NB4 (cell line): ENCODE results near the gene HEXA.
"Not testable (repeated sequence)": the region's sequence is repeated elsewhere in the genome, so short reads cannot be mapped to it uniquely, and the experiment has no call there.

Experiments
- DNase-seq: peaks from one replicate; pipeline ENCODE4 v3.0.0; 2010; ENCODE audit warnings: low read depth
- H3K4me3 ChIP-seq: one replicate; pipeline ENCODE4 v1.5.1; 2011; ENCODE audit warnings: mild to moderate bottlenecking, low read depth, low read length, moderate library complexity
- MYC ChIP-seq: IDR thresholded peaks from 2 replicates; pipeline ENCODE4 v1.6.1; 2011; ENCODE audit warnings: low read depth, low read length
- POLR2A ChIP-seq: IDR thresholded peaks from 2 replicates; pipeline ENCODE4 v1.6.1; 2011; ENCODE audit warnings: mild to moderate bottlenecking; ENCODE audit not compliant: insufficient read length; ENCODE audit errors: extremely low read depth
- TF ChIP-seq, protein P1 (sequence below): IDR thresholded peaks from 2 replicates; pipeline ENCODE4 v1.6.1; 2011; ENCODE audit warnings: low read depth, low read length
- TF ChIP-seq, protein P2 (sequence below): IDR thresholded peaks from one replicate; pipeline ENCODE4 v1.5.1; 2012; ENCODE audit warnings: low read depth, low read length

The HEXA gene

DNA sequence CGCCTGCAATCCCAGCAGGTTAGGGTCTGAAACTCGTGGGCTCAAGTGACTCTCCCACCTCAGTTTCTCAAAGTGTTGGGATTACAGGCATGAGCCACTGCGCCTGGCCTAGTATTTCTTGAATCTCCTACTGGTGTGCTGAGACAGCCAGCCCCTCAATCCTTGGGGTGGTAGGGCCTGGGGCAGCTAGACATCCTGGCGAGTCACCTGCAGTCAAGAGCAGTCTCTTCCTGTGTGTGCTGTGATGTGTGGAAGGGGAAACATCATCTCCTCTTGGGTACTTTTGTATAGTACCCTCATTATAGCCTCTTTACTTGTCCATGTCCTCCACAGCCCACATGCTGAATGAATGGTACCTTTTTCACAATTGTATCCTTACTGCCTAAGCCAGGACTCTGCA lies 4.9 kb upstream of the HEXA start:
- TF ChIP-seq MYC: no peak
- no peak for TF ChIP-seq POLR2A
- TF ChIP-seq, protein P1, sequence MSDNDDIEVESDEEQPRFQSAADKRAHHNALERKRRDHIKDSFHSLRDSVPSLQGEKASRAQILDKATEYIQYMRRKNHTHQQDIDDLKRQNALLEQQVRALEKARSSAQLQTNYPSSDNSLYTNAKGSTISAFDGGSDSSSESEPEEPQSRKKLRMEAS: no peak
- TF ChIP-seq, protein P2, sequence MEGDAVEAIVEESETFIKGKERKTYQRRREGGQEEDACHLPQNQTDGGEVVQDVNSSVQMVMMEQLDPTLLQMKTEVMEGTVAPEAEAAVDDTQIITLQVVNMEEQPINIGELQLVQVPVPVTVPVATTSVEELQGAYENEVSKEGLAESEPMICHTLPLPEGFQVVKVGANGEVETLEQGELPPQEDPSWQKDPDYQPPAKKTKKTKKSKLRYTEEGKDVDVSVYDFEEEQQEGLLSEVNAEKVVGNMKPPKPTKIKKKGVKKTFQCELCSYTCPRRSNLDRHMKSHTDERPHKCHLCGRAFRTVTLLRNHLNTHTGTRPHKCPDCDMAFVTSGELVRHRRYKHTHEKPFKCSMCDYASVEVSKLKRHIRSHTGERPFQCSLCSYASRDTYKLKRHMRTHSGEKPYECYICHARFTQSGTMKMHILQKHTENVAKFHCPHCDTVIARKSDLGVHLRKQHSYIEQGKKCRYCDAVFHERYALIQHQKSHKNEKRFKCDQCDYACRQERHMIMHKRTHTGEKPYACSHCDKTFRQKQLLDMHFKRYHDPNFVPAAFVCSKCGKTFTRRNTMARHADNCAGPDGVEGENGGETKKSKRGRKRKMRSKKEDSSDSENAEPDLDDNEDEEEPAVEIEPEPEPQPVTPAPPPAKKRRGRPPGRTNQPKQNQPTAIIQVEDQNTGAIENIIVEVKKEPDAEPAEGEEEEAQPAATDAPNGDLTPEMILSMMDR: no peak
- H3K4me3 ChIP-seq: no peak overlapping the region
- DNase-seq: no peak

- H3K4me3 ChIP-seq: no peak overlapping the region
- no peak for DNase-seq
- TF ChIP-seq POLR2A (no peak), MYC (no peak)
- TF ChIP-seq, protein P1: no peak
- TF ChIP-seq, protein P2: no peak
Observed at GRCh38 chr15:72379856-72380430, 4.1 kb upstream of the HEXA start.

- H3K4me3 ChIP-seq, DNase-seq: not testable (repeated sequence)
Observed at GRCh38 chr15:72379106-72379505, 3.3 kb upstream of the HEXA start.

- no peak overlapping the region for H3K4me3 ChIP-seq
- TF ChIP-seq MYC (no peak), POLR2A (no peak)
- TF ChIP-seq, protein P2: no peak
- TF ChIP-seq, protein P1: no peak
Observed at GRCh38 chr15:72377331-72377730, 1.5 kb upstream of the HEXA start.

DNA sequence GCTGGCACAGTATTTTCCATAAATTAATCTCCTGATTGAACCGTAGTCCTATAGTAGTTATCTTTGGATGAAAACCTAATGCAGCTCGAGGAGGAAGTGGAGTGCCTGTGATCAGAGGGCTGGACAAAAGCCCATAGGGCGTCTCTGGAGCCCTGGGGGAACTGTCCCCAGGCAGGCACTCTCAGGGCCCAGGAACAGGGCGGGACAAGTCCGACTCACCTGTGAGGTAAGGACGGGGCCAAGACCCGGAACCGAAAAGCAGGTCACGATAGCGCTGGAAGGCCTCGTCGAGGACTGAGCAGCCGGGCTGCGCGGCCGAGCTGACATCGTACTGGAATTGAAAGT lies 341 bp downstream of the HEXA start:
- DNase-seq: peak; percentile 61
- TF ChIP-seq POLR2A (no peak), MYC (no peak)
- TF ChIP-seq, protein P2: no peak
- TF ChIP-seq, protein P1: no peak
- H3K4me3 ChIP-seq: peak overlapping the region; percentile 91

More at GRCh38 chr15:72377331-72377730, 1.5 kb upstream of the HEXA start:
- no peak for DNase-seq

DNA sequence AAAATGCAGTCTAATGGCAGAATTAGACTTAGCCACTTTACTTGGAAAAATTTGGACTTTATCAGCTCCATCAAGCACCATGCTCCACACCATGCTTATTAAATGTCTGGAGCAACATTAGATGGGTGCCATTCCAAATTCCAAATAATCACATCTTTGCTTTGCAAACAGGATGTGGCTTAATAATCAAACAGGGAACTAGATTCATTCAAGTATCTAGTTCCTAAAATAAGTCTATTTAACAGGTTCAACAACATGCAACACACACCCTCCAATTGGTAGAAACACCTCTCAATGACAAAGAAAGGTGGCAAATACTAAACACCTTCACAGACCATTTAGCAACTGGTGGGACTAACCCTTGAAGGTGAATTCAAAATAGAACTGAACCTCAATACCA lies 3.5 kb downstream of the HEXA start:
- H3K4me3 ChIP-seq: no peak overlapping the region
- DNase-seq: no peak
- TF ChIP-seq, protein P2: no peak
- TF ChIP-seq, protein P1: no peak
- TF ChIP-seq MYC (no peak), POLR2A (no peak)
